Pancreas (tissue), 10 donors: ENCODE data around the gene RPE. TPM values are rescaled to one million over a fixed set of nuclear protein-coding genes. Genes with fewer than 3 reads are reported as not detected.

Source experiments
- ATAC-seq, 4 donors: fragments of 200-7000 bp; cut with Tn5 transposase; one replicate each; pipeline versions ENCODE4 v1.8.0 to v1.9.1; 2020; ENCODE audit warnings: mild to moderate bottlenecking in 4 of 4, moderate library complexity in 4 of 4
- DNase-seq, 6 donors: peaks; one replicate each; pipeline ENCODE4 v3.0.0-alpha.2; 2020
- FAIRE-seq: peaks from 2 replicates; lab custom pipeline; 2012; peaks lifted over from hg19 to GRCh38; lab: Jason Lieb, UNC
- H3K27ac ChIP-seq, 4 donors: fragments of 200-600 bp; sonication (generic); 1 replicate in 3 of 4; 2 replicates in 1 of 4; pipeline versions ENCODE4 v1.5.0 to v1.8.0; 2020
- H3K27me3 ChIP-seq, 4 donors: fragments of 200-600 bp; one replicate each; pipeline ENCODE4 v1.8.0; 2021
- H3K36me3 ChIP-seq, 3 donors: fragments of 200-600 bp; sonication (generic) in 1 of 3; one replicate each; pipeline versions ENCODE4 v1.5.0 to v1.8.0; 2020 to 2021
- H3K4me1 ChIP-seq, 3 donors: fragments of 200-600 bp; one replicate each; pipeline ENCODE4 v1.8.0; 2021
- H3K4me3 ChIP-seq, 4 donors: fragments of 200-600 bp; sonication (generic) in 2 of 4; one replicate each; pipeline versions ENCODE4 v1.5.0 to v1.8.0; 2020 to 2021
- H3K9me3 ChIP-seq, 4 donors: fragments of 200-600 bp; one replicate each; pipeline ENCODE4 v1.8.0; 2021
- CTCF ChIP-seq, 4 donors: fragments of 200-600 bp; sonication (generic) in 3 of 4; IDR thresholded peaks; one replicate each; pipeline versions ENCODE4 v1.5.0 to v1.8.0; 2021; ENCODE audit warnings: antibody characterized with exemption in 4 of 4
- WGBS, 2 donors: extraction: QIAGEN DNeasy Blood & Tissue Kit; methylation state at CpG; one replicate each; pipeline ENCODE4 v1.1.7; 2013; 5-methylcytosine and 5-hydroxymethylcytosine counted together
- intact Hi-C, 3 donors: fragments of 100-400 bp; cut with DNase I; formaldehyde crosslinking; loops; one replicate each; pipeline versions ENCODE4 v1.11.1 to v1.14.2; 2022
- polyA plus RNA-seq, 2 donors: library from polyadenylated mRNA; stranded (reverse); fragments of 200-250 nt; gene quantifications; one replicate each; pipeline ENCODE4 v1.2.3, GENCODE V29; 2013
- total RNA-seq, 6 donors: library from RNA; stranded (reverse); fragmentation: NEBNext Ultra II Directional in 4 of 6; extraction: Animal tissue kit (Norgen Biotek cat#: 25700) in 4 of 6; gene quantifications; one replicate each; pipeline versions ENCODE4 v1.2.1 to v1.2.4, GENCODE V29; 2021 to 2023
- donor health status: healthy with polysubstance abuse.
- donor health status: DM: no; HTN: no; CAD: no; lungs with moderate emphysema.
- donor health status: DM: no; HTN: no; CAD: no.
- donor health status: control.
- donor health status: control.
- donor health status: Bipolar disorder and iron deficiency.
- donor health status: DM: yes; HTN: yes; CAD: no.
- donor health status: DM: no; HTN: no; CAD: no.
- donor health status: DM: no; HTN: no; CAD: no.
- donor health status: DM: yes; HTN: yes; CAD: no.

RPE gene
- total RNA-seq (10 to 100 TPM; 10.9 to 30.2 (median 14.2) TPM), polyA plus RNA-seq (1 to 10 TPM; 6.9 to 7.3 TPM)

DNA sequence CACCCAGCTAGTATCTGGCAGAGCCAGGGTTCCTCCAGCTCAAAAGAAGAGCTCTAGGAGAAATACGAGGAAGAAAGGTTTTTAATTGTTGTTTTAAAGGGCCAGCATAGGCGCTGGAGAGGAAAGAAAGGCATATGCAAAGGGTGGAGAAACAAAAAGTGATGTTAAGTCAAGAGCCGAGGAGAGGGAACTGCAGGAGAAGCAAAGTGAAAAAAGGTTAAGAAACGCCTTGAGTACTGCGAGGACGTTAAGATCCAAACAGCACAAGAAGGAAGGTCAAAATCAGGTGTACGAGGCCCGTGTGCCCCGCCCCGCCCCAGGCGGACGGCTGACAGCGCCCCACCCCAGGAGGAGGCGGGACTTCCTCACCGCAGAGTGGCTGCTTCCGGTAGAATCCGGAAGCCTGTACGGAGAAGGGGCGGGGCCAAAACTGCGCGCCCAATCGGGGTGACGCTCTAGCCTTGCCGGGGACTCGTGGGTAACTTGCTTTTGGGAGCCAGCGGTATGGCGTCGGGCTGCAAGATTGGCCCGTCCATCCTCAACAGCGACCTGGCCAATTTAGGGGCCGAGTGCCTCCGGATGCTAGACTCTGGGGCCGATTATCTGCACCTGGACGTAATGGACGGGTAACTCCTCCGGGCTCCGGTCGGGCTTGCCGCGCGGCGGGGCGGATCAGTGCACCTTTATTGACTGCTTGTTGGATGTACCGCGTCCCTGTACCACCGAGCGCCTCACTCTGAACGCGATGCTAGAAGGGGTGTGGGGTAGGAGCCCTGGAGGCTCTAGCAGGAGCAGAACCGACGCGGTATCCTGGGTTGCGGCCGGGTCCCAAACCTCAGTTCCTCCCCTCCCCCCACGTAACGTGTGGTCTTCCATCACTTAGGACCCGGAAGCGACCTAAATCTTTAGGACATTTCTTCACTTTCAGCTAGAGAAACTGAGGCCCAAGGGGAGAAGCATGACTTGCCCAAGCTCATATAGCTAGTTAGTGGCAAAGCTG is at the start of gene RPE:
Gene RPE (plus strand): TSS at position 481 of the 1,000 bp plus-strand sequence. CDS start 24 bp downstream, at position 505.
- intact Hi-C loops, result no loop called here
- Histone ChIP-seq H3K27me3 (no peaks in the 10 kb centered on the region), H3K4me1 (peaks cover 13 to 32% (median 25%) of the 10 kb centered on the region in 3 donors), H3K36me3 (no peaks in the 10 kb centered on the region), H3K27ac (peak within 1 kb of the TSS; percentile 17 to 74 (median 58)), H3K9me3 (no peaks in the 10 kb centered on the region), H3K4me3 (peak within 1 kb of the TSS; percentile 74 to 82 (median 81))
- peak; percentile 99 to 100 (median 100) for ATAC-seq
- DNase-seq, result peak; percentile 96 to 98 (median 98)
- WGBS, 2 donors, result 0 to 1% methylated on average over 58 of the region's 58 CpGs
- no peak for TF ChIP-seq CTCF (IDR thresholded peaks at IDR 0.05)
- FAIRE-seq, result peak; percentile 74

- H3K36me3 ChIP-seq, result no peaks in the 10 kb centered on the region
- whole genome bisulfite sequencing, 2 donors, result 47 to 53% methylated on average over 2 of the region's 2 CpGs
- intact Hi-C loops, result no loop called here
- peak; percentile 64 to 75 (median 66) for ATAC-seq
- no peaks in the 10 kb centered on the region for H3K9me3 ChIP-seq
- H3K27ac ChIP-seq, result peak overlapping the region in 1 of 4 donors; percentile 41
- peak; percentile 52 to 79 (median 70) for DNase-seq
- FAIRE-seq, result no peak
- no peaks in the 10 kb centered on the region for H3K27me3 ChIP-seq
- peaks cover 9 to 41% (median 32%) of the 10 kb centered on the region in 3 donors for H3K4me1 ChIP-seq
- H3K4me3 ChIP-seq, result no peak overlapping the region
- no peak for TF ChIP-seq CTCF (IDR thresholded peaks at IDR 0.05)
Observed at GRCh38 chr2:209956271-209956670, 46.2 kb upstream of the RPE start.

DNA sequence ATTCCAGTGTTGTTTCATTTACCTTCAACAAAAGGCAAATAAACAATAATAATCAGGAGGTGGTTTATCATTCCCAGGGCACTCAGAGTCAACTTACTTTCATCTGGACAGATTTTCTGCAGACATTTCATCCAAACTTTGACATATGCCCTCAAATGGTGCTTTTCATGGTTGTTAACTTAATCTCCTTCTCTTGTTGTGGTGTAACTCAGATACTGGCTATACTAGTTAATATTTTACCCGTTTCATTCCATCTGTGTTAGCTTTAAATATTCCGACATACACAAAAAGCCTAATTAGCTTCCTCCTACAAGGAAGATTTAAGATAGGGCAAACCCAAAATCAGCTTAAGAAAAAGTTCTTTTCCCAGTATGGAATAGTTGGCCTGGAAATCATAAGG is 44.4 kb upstream of the RPE start:
- DNase-seq (no peak), ATAC-seq (peak in 3 of 4 donors; percentile 51 to 63 (median 60)), FAIRE-seq (no peak)
- WGBS, 2 donors, result 12% methylated on average over 2 of the region's 2 CpGs
- Histone ChIP-seq H3K4me1 (peaks cover 9 to 41% (median 32%) of the 10 kb centered on the region in 3 donors), H3K27ac (peak overlapping the region in 2 of 4 donors; percentile 41 to 71), H3K27me3 (no peaks in the 10 kb centered on the region), H3K36me3 (no peaks in the 10 kb centered on the region), H3K9me3 (no peaks in the 10 kb centered on the region), H3K4me3 (no peak overlapping the region)
- intact Hi-C loops, result no loop called here
- TF ChIP-seq CTCF (IDR thresholded peaks at IDR 0.05), result no peak

GRCh38 chr2:209960045-209960444 is 42.4 kb upstream of the RPE start:
- no peak overlapping the region for H3K27ac ChIP-seq
- FAIRE-seq, result no peak

More at GRCh38 chr2:209960045-209960444, 42.4 kb upstream of the RPE start:
- no peak for TF ChIP-seq CTCF (IDR thresholded peaks at IDR 0.05)
- Histone ChIP-seq H3K4me1 (peaks cover 9 to 41% (median 32%) of the 10 kb centered on the region in 3 donors), H3K9me3 (no peaks in the 10 kb centered on the region), H3K4me3 (no peak overlapping the region), H3K27me3 (no peaks in the 10 kb centered on the region), H3K36me3 (no peaks in the 10 kb centered on the region)
- DNase-seq (no peak), ATAC-seq (no peak)
- 55 to 56% methylated on average over 7 of the region's 7 CpGs for WGBS, 2 donors
- intact Hi-C loops, result no loop called here
